SK-N-MC (cell line): ENCODE data around the gene DIPK2A.

Source experiments
- EZH2 ChIP-seq: fragments of 200-600 bp; sonication (generic); IDR thresholded peaks from one replicate; pipeline ENCODE4 v1.6.1; 2017; ENCODE audit warnings: antibody characterized with exemption
- FOXP2 ChIP-seq: optimal IDR thresholded peaks from 2 replicates; pipeline ENCODE3; 2011; ENCODE audit warnings: mild to moderate bottlenecking, moderate library complexity; ENCODE audit not compliant: insufficient read depth; ENCODE audit errors: extremely low read length, control extremely low read depth
- POLR2AphosphoS5 ChIP-seq: IDR thresholded peaks from 2 replicates; pipeline ENCODE4 v1.6.1; 2012; ENCODE audit warnings: mild to moderate bottlenecking, low read depth, low read length, borderline replicate concordance

DNA sequence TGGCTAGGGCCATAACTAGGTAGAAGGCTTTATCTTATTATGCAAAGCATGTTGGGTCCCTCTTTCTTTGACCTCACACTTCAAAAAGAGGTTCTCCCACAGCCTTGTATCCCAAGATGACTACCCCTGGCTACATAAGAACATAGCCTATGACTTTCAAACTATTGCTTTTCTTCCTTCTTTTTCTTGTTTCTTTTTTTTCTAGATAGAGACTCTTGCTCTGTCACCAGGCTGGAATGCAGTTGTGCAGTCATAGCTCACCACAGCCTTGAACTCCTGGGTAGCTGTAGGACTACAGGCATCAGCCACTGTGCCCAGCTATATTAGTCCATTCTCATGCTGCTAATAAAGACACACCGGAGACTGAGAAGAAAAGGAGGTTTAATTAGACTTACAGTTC lies 47.2 kb downstream of the DIPK2A start:
- TF ChIP-seq POLR2AphosphoS5: no peak
- no peak for TF ChIP-seq EZH2
- no peak for TF ChIP-seq FOXP2
